CMK (cell line): ENCODE results near the gene HORMAD2.
A peak's percentile ranks its signal among the peaks of the same experiment; 100 is the strongest.

Experiments used
- DNase-seq: peaks from one replicate; pipeline ENCODE4 v3.0.0-alpha.2; 2010; ENCODE audit warnings: low read depth

The HORMAD2 gene

DNA sequence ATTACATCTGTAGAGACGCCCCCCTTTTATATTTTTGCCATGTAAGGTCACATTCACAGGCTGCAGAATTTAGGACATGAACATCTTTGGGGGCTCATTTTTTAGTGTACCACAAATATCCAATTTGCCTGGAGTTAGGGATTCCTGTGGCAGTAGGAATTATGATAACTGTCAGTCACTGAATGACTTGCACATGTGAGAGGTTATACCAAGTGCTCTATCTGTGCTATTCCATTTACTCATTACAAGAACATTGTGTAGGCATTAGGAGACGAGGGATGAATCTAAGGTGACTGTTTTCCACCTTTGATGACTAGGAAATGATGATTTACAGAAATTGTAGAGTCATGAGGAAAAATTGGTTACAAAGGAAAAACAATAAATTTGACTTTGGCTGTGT, 87.0 kb downstream of the HORMAD2 start:
- no peak for DNase-seq

DNA sequence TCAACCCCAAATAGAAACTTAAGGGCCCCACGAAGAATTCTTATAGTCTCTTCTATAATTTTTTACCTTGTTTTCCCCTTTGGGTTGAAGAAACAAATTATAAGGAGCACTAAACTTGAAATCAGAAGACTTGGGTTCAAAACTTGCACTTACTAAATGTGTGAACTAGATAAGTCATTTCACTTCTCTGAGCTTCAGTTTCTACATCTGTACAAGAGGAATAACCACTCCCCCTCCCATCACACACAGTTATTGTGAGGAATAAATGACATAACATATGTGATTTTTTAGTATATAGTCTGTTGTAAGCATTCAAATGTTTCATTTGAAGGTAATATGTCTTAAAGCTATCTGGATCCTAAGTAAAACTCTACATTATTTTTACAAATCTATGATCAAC, 87.5 kb downstream of the HORMAD2 start:
- DNase-seq: no peak

DNA sequence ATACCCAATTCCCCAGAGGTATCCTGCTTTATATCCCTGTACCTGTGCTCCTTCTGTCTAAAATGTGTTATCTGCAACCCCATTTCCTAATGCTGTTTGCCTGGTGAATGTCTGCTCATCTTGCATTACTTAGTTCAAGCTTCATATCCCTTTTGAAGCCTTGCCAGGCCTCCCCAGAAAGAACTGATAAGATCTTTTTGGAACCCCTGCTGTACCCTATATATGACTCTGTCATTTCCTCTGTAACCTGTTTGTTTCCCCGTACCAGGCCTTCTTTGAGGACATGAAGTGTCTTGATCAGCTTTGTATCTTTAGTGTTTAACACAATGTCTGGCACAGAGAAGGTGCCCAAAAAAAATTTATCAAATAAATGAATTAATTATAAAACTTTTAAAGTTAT, 88.7 kb downstream of the HORMAD2 start:
- no peak for DNase-seq

DNA sequence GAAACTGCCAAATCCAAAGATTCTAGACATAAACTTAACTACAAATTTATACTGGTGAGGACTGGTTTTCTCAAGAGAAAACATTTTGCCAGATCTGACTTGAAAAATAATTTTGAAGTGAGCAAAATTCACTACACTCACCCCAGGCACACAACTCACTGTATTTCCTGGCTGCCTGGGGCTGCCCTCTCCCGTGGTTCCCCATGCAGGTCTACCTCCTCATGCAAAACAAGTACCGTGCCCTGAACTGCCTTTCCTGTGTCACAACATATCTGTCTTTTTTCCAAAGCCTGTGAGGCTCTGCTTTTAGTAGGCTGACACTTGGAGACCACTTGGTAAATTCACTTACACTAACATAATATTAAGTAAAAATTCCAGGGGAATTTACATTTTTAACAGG, 89.9 kb downstream of the HORMAD2 start:
- no peak for DNase-seq

DNA sequence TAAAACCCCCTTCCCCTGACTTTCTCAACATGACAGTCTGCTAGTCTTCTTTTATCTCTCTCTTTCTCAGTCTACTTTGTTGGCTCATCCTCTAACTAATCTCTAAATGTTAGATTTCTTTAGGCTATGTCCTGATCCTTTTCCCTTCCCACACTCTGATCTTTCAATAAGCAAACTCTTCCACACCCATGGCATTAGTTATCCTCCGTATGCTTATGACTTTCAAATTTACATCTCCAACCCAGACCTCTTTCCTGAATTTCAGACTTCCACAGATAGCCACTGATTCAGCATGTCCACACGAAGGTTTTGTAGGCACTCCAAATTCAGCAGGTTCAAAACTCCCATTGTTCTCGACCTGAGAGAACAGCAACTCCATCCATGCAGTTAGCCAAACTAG, 90.7 kb downstream of the HORMAD2 start:
- no peak for DNase-seq

DNA sequence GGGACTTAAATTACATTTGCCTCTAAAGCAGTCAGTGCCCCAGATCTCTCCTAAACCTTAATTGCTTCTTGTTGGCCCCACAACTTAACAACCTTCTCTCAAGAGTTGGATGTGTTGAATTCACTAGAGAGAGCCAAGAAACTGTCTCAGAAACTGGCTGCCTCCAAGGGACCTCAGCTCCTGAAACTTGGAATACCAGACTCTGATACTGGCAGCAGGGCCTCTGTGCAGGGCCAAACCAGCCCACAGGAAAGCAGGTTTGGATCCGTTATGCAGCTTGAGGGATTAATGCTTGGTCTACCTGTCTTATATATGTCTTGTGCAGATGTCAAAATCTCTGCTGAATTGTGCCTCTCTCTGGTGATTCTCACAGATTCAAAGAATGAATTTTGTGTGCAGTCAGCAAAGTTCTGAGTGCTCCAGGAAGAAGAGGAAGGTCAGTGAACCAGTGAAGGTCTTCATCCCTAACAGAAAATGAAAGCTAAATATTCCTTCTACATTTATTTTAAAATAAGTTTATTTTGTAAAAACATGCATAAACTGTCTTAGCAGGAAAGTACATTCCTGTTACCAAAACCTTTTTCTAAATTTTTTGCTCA, 95.5 kb downstream of the HORMAD2 start:
- no peak for DNase-seq

DNA sequence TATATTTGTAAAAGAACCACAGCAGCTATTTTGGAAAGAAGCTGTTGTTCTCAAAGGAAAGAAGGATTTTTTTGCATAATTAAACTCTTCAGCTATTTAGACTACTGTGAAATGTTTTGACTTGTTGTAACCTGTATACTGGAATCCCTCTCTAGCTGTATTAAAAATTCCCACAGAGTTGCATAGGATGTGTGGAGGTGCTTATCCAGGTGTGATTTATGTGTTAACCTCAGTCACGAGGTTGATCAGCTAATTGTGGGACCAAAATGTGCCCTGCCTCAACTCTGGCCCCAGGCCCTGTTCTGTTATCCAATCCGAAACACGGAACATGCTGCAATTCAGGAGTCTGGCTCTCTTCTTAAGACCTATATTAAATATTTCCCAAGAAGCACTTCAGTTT, 96.2 kb downstream of the HORMAD2 start:
- DNase-seq: no peak

DNA sequence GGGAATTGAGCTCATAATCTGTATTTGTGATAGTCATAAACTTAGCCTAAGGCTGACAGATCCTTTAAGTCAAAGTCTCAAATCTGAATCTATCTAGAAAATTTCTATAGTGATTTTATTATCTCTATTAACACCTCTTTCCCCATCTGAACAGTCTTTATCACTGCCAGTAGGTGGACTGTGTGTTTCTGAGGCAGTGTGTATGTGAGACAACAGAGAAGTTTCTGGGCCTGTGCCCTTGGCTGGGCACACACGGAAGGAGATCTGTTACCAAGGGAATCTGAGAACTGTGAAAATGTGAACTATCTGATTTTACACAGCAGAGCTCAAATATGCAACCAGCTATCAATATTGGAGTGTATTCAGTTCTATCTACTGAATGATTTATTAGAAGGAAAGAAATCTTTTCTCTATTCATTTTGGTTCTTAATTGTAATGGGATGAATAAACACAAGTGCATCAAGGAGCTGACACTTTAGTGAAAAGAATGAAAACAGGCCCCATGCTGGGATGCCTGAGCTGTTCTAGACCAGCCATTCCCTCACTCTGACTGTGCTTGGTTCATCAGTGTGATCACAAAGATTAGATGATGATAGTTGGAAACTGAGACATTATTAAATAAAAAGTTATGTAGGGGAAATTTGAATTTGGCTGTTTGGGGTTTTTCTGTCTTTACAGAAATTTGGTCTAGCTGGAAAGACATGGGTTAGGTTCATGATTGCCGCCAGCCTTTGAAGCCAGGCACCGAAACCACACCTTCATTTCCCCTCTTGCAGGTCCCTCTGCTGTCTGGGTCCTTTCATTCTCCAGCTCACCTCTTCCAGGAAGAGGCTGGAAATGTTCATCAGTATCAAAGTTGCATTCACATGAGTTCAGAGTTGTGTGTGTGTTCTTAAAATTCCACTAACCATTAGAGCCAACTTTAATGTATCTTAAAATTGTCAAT, 98.2 kb downstream of the HORMAD2 start:
- no peak for DNase-seq

DNA sequence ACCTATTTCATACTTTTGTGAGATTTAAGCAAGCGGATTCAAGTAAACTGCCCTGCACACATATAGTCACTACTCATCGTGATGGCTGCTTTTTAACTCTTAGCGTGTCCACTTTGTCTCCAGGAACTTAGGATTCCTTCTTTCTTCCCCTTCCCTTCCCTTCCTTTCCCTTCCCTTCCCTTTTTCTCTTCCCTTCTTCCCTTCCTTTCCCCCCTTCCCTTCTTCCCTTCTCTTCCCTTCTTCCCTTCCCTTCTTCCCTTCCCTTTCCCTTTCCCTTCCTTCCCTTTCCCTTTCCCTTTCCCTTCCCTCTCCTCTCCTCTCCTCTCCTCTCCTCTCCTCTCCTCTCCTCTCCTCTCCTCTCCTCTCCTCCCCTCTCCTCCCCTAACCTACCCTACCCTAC, 100.4 kb downstream of the HORMAD2 start:
- no peak for DNase-seq

DNA sequence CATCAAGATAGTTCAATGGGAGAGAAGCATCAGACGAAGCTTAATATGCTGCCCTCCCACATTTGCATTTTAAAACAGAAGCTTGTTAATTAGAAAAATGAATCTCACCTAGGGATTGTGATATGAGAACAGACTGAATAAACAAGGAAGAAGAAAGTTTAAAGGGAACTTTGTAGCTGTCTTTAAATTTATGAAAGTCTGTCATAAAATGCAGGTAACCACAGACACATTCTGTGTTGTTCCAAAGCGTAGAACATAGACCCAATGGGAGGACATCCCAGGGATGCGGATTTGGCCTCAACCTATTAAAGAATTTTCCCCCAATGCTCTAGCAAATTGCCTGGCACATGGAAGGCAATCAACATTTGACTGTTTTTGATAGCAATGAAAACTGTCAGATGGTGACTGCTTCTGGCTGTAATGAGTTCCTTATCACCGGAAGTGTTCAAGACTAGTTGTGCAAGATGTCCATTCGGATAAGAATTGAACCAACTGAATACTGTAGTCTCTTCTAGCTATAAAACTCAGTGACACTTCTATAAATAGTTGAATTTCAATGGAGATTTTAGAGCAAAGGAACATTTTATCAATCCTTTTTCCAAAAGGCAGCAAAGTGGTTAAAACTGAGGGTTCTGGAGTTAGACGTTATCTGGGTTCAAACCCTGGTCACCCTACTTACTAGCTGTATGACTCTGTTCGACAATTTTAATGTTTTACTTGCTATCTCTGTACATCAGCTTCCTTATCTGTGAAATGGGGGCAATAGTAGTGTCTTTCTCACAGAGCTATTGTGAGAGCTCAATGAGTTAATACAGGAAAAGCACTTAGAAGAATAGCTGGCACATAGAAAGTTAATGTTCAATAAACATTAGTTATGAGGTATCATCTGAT, 101.4 kb downstream of the HORMAD2 start:
- peak; percentile 90 for DNase-seq

DNA sequence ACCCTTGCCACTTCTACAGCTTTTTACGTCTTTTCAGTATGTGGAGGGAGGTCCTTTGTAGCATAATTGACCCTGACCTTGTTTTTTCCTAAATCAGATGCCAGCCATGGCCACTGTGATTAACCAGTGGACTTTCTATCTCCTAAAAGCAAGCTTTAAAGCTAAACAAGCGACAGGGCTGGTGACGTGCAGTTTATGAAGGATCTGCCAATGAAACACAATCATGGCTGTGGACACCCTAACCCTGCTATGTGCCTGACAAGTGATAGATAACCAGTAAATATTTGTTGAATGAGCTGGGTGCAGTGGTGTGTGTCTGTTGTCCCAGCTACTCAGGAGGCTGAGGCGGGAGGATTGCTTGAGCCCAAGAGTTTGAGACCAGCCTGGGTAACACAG, 102.1 kb downstream of the HORMAD2 start:
- no peak for DNase-seq

DNA sequence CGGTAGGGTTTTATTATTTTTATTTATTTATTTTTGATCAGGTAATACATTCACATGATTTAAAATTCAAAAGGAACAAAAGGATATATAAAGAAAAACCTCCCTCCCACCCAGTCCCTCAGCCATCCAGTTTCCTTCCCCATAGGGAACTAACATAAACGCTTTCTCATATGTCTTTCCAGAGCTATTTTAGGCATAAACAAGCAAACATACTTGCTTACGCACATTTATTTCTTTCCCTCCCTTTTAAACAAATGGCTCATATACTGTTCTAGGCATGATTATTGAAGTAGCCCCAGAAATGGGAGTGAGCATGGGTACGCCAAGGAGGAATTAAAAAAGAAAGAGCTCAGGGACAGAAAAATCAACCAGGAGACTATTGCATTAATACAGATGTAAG, 102.6 kb downstream of the HORMAD2 start:
- DNase-seq: no peak

DNA sequence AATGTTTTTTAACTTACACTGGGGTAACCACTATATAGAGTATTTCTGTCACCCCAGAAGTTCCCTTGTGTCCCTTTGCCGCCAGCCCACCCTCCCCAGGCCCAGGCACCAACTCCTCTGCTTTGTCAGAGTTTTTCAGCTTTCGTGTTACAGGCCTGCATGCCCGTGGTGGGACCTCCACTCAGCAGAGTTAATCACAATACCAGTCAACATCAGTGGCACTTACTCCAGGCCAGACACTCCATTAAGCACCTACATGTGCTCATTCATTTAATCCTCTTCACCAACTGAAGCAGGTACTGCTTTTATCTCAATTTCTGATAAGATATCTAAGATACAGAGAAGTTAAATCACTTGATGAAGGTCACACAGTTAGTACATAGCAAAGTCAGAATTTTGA, 103.0 kb downstream of the HORMAD2 start:
- no peak for DNase-seq

DNA sequence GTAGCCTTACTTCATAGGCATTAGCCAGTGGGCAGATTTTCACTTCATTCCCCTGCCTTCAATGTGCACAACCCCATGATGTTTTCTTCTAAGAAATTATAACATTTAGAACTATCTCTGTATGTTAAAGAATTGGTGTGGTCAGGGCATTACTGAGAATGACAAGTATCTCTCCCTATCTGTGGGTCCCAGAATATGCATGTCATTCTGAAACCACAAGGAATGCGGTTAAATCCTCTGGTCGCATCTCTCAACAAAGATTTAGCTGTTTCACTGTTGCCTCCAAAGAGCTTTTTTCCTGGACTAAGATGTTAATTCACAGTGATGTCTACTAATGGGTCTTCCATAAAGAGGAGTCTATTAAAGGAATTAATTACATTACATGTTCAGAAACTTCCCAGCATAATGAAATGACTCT, 103.6 kb downstream of the HORMAD2 start:
- DNase-seq: peak; percentile 90

DNA sequence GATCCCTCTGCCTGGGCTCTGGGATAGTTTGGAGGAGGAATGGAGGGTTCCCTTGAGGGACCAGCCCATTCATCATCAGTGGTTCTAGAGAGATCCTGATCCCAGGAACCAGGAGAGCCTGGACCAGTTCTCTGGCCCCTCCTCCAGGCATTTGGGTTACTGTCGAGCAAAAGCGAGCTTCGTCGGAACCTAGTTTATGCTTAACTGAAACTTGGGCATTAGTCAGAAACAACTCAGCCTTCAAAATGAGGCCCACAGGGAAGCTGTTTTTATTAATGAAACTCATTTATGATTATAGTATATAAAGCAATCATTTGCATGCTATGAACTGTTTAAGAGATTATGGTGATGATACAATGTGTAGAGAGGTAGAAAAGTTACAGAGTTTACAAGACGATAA, 104.9 kb downstream of the HORMAD2 start:
- DNase-seq: no peak

DNA sequence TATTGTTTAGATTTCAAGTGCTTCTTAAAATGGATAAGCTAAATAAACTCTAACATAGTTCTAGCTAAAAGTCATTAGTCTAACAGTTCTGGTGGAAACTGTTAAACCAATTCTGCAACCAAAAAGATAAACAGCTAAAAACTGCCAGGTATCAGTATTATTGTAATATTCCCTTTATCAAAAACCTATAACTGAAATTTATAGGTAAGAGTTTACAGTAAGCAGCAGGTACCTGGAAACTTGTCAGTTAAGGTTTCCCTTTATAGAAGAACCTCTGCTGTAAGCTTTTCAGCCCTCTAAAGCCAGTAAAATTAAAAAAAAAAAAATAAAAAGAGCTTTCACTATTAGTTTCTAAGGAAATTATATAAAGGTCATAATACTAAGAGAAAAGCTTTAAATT, 105.3 kb downstream of the HORMAD2 start:
- DNase-seq: no peak

DNA sequence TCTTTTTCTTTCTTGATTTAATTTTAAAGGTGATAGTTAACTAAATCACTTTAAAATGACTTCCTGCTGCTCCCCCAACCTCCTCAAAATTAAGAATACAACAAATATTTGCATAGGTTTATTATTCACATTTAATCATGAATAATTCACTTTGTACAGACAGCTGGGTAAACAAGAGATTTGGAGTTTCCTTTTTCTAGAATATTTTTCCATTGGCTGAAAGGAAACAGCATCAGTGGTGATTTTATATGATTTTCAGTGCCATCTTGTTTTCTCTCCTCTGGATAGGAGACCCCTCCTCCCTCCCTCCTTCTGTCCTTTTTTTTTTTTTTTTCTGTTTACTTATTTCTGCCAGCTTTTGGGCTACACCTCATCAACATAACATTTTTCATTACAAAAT, 105.8 kb downstream of the HORMAD2 start:
- DNase-seq: no peak

DNA sequence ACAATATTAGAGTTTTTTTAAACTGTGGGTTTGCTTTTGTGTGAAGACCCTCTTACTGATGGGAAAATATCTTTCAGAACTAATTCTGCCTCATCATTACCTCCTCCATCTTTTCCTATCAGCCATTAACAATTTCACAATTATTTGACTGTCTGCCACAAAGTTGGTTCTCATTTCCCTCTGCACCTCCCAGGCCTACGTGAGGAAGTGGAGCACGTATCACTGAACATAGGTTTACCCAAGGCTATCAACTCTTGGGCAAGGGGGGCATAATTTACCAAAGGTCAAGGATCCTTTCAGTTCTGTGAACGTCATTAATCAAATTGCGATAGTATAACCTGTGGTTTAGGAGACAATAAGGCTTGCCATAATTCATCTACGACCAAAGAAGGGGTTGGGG, 106.2 kb downstream of the HORMAD2 start:
- no peak for DNase-seq

DNA sequence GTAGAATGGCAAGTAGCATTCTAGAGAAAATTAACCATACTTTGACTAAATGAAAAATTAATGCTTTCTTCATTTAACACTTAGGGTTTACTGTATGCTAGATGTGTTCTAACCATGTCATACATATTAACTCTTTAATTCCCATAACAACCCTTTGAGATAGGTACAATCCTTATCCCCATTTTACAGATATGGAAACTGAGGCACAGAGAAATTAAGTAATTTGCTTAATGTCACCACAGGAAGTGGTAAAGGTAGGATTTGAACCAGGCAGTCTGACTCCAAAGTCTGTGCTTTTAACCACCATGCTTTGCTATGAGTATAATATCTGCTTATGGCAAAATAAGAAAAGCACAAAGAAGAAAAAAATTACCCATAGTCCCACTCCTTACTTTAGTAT, 106.8 kb downstream of the HORMAD2 start:
- no peak for DNase-seq

DNA sequence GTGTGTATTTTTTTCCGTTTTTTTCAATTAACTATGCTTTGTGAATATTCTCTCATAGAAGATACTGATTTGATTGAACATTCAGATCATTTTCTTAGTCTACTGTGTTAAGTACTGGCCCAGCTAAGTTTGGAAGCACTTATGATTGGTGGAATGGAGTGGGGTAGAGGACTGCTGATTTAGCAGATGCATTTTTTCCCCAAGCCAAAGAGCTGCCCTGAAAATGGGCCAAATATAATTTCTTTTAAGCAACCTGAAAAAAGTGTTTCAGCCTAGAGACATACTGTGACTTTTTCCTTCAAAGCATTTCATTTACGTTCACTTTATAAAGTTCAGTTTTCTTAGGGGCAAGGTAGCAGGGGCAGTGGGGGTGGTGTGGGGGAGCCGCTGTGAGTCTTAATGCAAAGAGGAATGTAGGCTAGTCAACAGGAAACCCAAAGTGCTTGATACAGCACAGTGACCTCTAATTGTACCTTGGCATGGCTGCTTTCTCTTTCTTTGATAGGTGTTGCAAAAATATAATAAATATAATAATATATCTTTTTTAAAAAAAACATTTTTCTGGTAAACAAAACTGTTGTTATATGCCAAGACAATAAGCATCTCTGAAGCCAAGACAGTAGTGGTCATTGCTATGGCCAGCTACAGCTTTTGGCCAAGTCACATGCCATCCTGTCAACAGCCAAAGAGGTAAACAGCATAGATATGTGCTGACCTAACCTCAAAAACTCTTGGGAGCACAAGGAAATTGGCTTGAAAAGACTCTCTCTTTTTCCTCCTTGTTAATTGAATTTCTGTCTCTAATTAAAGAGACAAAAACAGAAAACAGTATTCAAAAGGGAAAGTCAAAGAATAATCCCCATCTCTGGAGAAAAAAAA, 107.5 kb downstream of the HORMAD2 start:
- no peak for DNase-seq

DNA sequence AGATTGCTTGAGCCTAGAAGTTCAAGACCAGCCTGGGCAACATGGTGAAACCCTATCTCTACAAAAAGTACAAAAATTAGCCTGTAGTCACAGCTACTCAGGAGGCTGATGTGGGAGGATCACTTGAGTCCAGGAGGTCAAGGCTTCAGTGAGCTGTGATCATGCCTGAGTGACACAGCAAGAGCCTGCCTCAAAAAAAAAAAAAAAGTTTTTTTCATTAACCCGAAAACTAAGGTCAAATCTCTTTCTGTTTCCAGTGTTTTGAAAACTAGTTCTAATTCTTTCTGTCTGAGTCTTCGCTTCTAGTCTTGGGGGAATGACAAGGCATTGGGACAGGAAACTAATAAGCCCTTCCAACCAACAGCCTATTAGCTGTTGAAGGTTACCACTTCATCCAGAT, 108.6 kb downstream of the HORMAD2 start:
- DNase-seq: no peak

DNA sequence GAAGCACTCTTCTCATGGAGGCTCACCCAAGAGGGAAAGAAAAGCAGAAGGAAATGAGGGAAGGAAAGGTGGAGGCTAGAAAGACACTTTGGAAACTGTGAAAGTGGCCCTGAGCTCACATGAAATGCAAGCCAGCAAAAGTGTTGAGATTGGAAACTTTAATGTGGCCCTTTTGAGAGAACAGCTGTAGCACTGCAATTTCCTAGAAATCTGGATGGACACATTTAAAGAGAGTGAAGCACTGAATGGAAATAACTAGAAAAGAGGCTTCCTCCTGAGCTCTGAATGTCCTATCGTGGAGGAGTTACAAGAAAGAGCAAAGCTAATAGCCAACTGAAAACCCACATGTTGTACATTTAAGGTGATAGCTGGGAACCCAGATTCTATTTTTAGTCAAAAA, 110.3 kb downstream of the HORMAD2 start:
- no peak for DNase-seq
